Prostate gland (tissue), 2 donors: ENCODE data around the gene TNS4.

ENCODE experiments used
- CTCF ChIP-seq, 4 experiments: fragments of 200-600 bp in 2 of 4; fragments of 450-650 bp in 2 of 4; sonication (generic) in 2 of 4; IDR thresholded peaks; 1 replicate in 3 of 4; 2 replicates in 1 of 4; pipeline ENCODE4 v1.5.1; 2016 to 2019; ENCODE audit warnings: antibody characterized with exemption in 4 of 4, mild to moderate bottlenecking in 2 of 4, moderate library complexity in 2 of 4
- POLR2A ChIP-seq: fragments of 450-650 bp; IDR thresholded peaks from one replicate; pipeline ENCODE4 v1.6.1; 2016; ENCODE audit warnings: antibody characterized with exemption, mild to moderate bottlenecking

GRCh38 chr17:40471846-40472732 is 29.3 kb downstream of the TNS4 start:
- TF ChIP-seq CTCF (IDR thresholded peaks at IDR 0.05) (no peak), POLR2A (no peak)
